Stomach (tissue), 9 donors: ENCODE data around the gene MYCL. TPM values are rescaled to one million over a fixed set of nuclear protein-coding genes. Genes with fewer than 3 reads are reported as not detected.

ENCODE experiments used
- DNase-seq, 2 donors: peaks; one replicate each; pipeline versions ENCODE4 v3.0.0 to v3.0.0-alpha.2; 2013 to 2019
- H3K27ac ChIP-seq, 5 donors: fragments of 200-600 bp in 4 of 5; sonication (generic) in 4 of 5; one replicate each; pipeline ENCODE4 v1.5.1; 2013 to 2019; ENCODE audit warnings: mild to moderate bottlenecking in 1 of 5, moderate library complexity in 1 of 5
- H3K27me3 ChIP-seq, 3 donors: fragments of 200-600 bp; sonication (generic); one replicate each; pipeline ENCODE4 v1.5.1; 2017 to 2019; ENCODE audit warnings: mixed run types in 1 of 3
- H3K36me3 ChIP-seq, 4 donors: fragments of 200-600 bp; sonication (generic); 1 replicate in 3 of 4; 2 replicates in 1 of 4; pipeline ENCODE4 v1.5.1; 2016 to 2019
- H3K4me1 ChIP-seq, 4 donors: fragments of 200-600 bp; sonication (generic); one replicate each; pipeline ENCODE4 v1.5.1; 2016 to 2019
- H3K4me3 ChIP-seq, 4 donors: fragments of 200-600 bp; sonication (generic) in 3 of 4; one replicate each; pipeline ENCODE4 v1.5.1; 2016 to 2019; ENCODE audit warnings: mild to moderate bottlenecking in 1 of 4
- H3K9me3 ChIP-seq, 4 donors: fragments of 200-600 bp; sonication (generic); one replicate each; pipeline ENCODE4 v1.5.1; 2016 to 2019
- CTCF ChIP-seq, 7 experiments: fragments of 450-650 bp in 4 of 7; fragments of 200-600 bp in 3 of 7; sonication (generic) in 3 of 7; IDR thresholded peaks; one replicate each; pipeline ENCODE4 v1.5.1; 2016 to 2019; ENCODE audit warnings: antibody characterized with exemption in 7 of 7, control low read depth in 2 of 7, mild to moderate bottlenecking in 1 of 7
- EP300 ChIP-seq: sonication (generic); formaldehyde crosslinking; IDR thresholded peaks from one replicate; pipeline ENCODE4 v1.6.1; 2017; ENCODE audit warnings: antibody characterized with exemption
- POLR2A ChIP-seq, 4 donors: fragments of 450-650 bp; IDR thresholded peaks; one replicate each; pipeline ENCODE4 v1.6.1; 2016; ENCODE audit warnings: antibody characterized with exemption in 4 of 4, control low read depth in 2 of 4, mild to moderate bottlenecking in 1 of 4, moderate library complexity in 1 of 4
- POLR2AphosphoS5 ChIP-seq, 3 donors: sonication (generic); formaldehyde crosslinking; IDR thresholded peaks; one replicate each; pipeline ENCODE4 v1.6.1; 2016; ENCODE audit warnings: antibody characterized with exemption in 3 of 3
- WGBS, 5 donors: extraction: QIAGEN DNeasy Blood & Tissue Kit in 3 of 5; methylation state at CpG; one replicate each; pipeline versions ENCODE4 v1.1.5 to v1.1.7; 2013 to 2018; 5-methylcytosine and 5-hydroxymethylcytosine counted together
- intact Hi-C: fragments of 100-400 bp; cut with DNase I; formaldehyde crosslinking; loops from one replicate; pipeline ENCODE4 v1.15.1; 2023; ENCODE audit warnings: low total_unique reads
- polyA plus RNA-seq, 3 donors: library from polyadenylated mRNA; stranded (reverse); fragments of 200-250 nt; gene quantifications; one replicate each; pipeline ENCODE4 v1.2.3, GENCODE V29; 2013
- total RNA-seq, 5 donors: library from RNA; depleted of rRNA; stranded (reverse); fragments of >200 nt; gene quantifications; one replicate each; pipeline versions ENCODE4 v1.1.0 to v1.2.3, GENCODE V29; 2014 to 2016
- donor health status: healthy with polysubstance abuse.
- donor health status: Bipolar disorder and iron deficiency.
- donor health status: healthy.

Gene MYCL
- total and polyA plus RNA-seq, 8 donors: 0.61 to 39.4 (median 4.5) TPM; not detected in 1

- WGBS, 5 donors: 87 to 91% (median 88%) methylated on average over 11 of the region's 11 CpGs
- Histone ChIP-seq H3K36me3 (no peaks in the 10 kb centered on the region), H3K27me3 (peaks cover 0 to 37% (median 18%) of the 10 kb centered on the region in 3 donors), H3K4me1 (peaks cover 18 to 72% (median 47%) of the 10 kb centered on the region in 4 donors), H3K4me3 (no peak overlapping the region), H3K9me3 (no peaks in the 10 kb centered on the region), H3K27ac (no peak overlapping the region)
- intact Hi-C loops: no loop called here
- TF ChIP-seq EP300 (no peak), POLR2AphosphoS5 (IDR thresholded peaks at IDR 0.05) (no peak), POLR2A (IDR thresholded peaks at IDR 0.05) (no peak), CTCF (IDR thresholded peaks at IDR 0.05) (no peak)
- peak in 1 of 2 donors; percentile 50 for DNase-seq
These were observed 4.6 kb downstream of the MYCL start for GRCh38 chr1:39896909-39897685.

DNA sequence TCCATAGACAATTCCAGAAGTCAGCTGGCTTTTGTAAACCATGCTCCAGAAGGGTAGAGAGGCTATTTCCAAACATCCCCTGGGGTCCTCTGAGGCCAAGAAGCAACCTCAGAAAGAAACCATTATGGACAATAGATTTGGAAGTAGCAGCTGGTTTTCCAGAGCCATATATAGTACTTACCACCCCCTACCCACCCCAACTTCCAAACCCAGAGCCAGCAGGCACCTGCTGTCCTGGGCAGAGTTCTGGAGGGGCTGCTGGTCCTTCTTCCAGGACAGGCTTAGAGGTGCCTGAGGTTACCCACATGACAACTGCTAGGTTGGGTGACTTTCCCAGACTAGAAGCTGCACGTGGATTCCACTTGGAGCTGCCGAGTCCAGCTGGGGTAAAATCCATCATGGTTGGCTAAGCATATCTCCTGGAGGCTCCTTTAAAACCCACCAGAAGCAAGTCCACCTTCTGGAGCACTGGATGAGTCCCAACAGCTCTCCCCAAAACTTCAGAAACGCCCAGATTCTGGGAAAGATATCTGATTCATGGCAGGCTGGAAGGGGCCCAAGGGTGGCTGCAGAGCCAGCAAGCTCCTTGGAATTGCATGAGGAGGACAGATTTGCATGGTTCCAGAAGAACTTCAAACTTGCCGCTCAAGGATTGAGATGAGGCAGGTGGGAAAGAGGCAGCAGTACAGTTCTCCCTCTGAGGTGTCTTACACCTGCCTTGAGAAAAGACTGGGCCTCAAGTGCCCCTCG lies 5.8 kb downstream of the MYCL start:
- intact Hi-C loops: no loop called here
- DNase-seq: no peak

DNA sequence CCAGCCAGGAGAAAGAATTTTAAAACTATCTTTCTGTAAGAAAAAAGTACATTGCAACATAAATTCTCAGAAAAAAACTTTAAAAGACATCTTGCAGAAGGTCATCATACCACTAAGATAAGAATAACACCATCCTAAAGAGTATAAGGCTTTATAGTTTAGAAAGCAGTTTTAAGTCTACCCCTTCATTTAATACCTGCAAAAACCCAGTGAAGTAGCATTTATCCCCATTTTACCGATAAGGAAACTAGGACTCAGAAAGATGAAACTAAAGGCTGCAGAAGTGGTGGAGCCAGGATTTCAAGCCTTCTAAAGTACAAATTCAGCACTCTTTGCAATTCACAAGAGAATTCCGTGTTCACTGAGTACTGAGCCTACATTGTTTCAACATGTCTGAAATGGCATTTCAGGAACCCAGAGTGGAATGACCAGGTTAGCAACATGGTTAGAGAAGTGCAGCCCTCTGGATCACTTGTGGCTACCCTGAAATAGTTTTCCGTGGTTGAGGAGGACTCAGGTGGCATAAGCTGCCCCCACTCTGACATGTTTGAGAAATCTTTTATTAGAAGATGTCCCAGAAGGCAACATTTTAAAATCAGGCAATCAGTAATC lies 6.7 kb downstream of the MYCL start:
- 45 to 75% (median 50%) methylated on average over 3 of the region's 3 CpGs for WGBS, 5 donors
- H3K4me1 ChIP-seq: peaks cover 8 to 72% (median 40%) of the 10 kb centered on the region in 4 donors
- intact Hi-C loops: no loop called here
- DNase-seq: no peak
- no peak overlapping the region for H3K27ac ChIP-seq
- no peaks in the 10 kb centered on the region for H3K9me3 ChIP-seq
- TF ChIP-seq POLR2AphosphoS5 (IDR thresholded peaks at IDR 0.05) (no peak), EP300 (no peak), POLR2A (IDR thresholded peaks at IDR 0.05) (no peak), CTCF (IDR thresholded peaks at IDR 0.05) (no peak)
- H3K27me3 ChIP-seq: peaks cover 0 to 16% (median 3%) of the 10 kb centered on the region in 3 donors
- H3K36me3 ChIP-seq: no peaks in the 10 kb centered on the region
- no peak overlapping the region for H3K4me3 ChIP-seq

More for the DNA sequence above, 5.8 kb downstream of the MYCL start:
- 67 to 85% (median 77%) methylated on average over 3 to 5 of the region's 5 CpGs for WGBS, 5 donors
- no peak overlapping the region for H3K4me3 ChIP-seq
- H3K9me3 ChIP-seq: no peaks in the 10 kb centered on the region
- H3K4me1 ChIP-seq: peaks cover 12 to 75% (median 46%) of the 10 kb centered on the region in 4 donors
- TF ChIP-seq EP300 (no peak), POLR2AphosphoS5 (IDR thresholded peaks at IDR 0.05) (no peak), POLR2A (IDR thresholded peaks at IDR 0.05) (no peak), CTCF (IDR thresholded peaks at IDR 0.05) (no peak)
- peaks cover 0 to 25% (median 12%) of the 10 kb centered on the region in 3 donors for H3K27me3 ChIP-seq
- no peaks in the 10 kb centered on the region for H3K36me3 ChIP-seq
- no peak overlapping the region for H3K27ac ChIP-seq
